Activated CD4-positive, alpha-beta T cell treated with anti-CD3 and anti-CD28 coated beads for 36 hours (primary cell): ENCODE results near the gene SLC16A12. TPM values are rescaled to one million over a fixed set of nuclear protein-coding genes. Genes with fewer than 3 reads are reported as not detected.

Experiments
- ATAC-seq: fragments of 200-7000 bp; cut with Tn5 transposase; one replicate; pipeline ENCODE4 v1.10.0; 2021; ENCODE audit warnings: mild to moderate bottlenecking, moderate library complexity
- CTCF ChIA-PET: fragments of 350-600 bp; sonication (Branson Sonifier 250); formaldehyde crosslinking; loops from one replicate; lab custom pipeline; 2021; ENCODE audit warnings: antibody characterized with exemption; lab: Charles Lee
- POLR2A ChIA-PET: fragments of 350-600 bp; sonication (Branson Sonifier 250); formaldehyde crosslinking; loops from one replicate; lab custom pipeline; 2021; ENCODE audit warnings: antibody characterized with exemption, inconsistent platforms; lab: Charles Lee
- DNase-seq: peaks from one replicate; pipeline ENCODE4 v3.0.0-alpha.2; 2020
- H3K27ac Mint-ChIP-seq: one replicate; pipeline ENCODE4 v1.8.0; 2021; ENCODE audit warnings: mixed read lengths
- H3K27me3 Mint-ChIP-seq: one replicate; pipeline ENCODE4 v1.8.0; 2021; ENCODE audit warnings: mixed read lengths
- H3K36me3 Mint-ChIP-seq: one replicate; pipeline ENCODE4 v1.8.0; 2021; ENCODE audit warnings: low read depth, mixed read lengths
- H3K4me1 Mint-ChIP-seq: one replicate; pipeline ENCODE4 v1.8.0; 2021; ENCODE audit warnings: mixed read lengths
- H3K4me3 Mint-ChIP-seq: one replicate; pipeline ENCODE4 v1.8.0; 2021; ENCODE audit warnings: mild to moderate bottlenecking, moderate library complexity, mixed read lengths
- H3K9me3 Mint-ChIP-seq: one replicate; pipeline ENCODE4 v1.8.0; 2021; ENCODE audit warnings: low read depth, mixed read lengths
- intact Hi-C, 2 experiments: fragments of 100-400 bp; cut with DNase I in 1 of 2; cut with micrococcal nuclease in 1 of 2; formaldehyde crosslinking; loops; one replicate each; pipeline versions ENCODE4 v1.14.2 to v1.15.1; 2022 to 2024; cut with DNase I, micrococcal nuclease
- total RNA-seq, 2 experiments: library from RNA; stranded (reverse); gene quantifications; one replicate each; pipeline ENCODE4 v1.2.3, GENCODE V29; 2021

SLC16A12 gene
- total RNA-seq, 2 experiments from 2014 or later = not detected

- POLR2A ChIA-PET = no interaction called here
- no peaks in the 10 kb centered on the region for H3K9me3 Mint-ChIP-seq
- H3K4me3 Mint-ChIP-seq = no peak overlapping the region
- no peaks in the 10 kb centered on the region for H3K4me1 Mint-ChIP-seq
- H3K27ac Mint-ChIP-seq = no peak overlapping the region
- CTCF ChIA-PET = no interaction called here
- intact Hi-C loops = no loop called here
- no peak for DNase-seq
- peaks cover 7% of the 10 kb centered on the region for H3K27me3 Mint-ChIP-seq
- H3K36me3 Mint-ChIP-seq = no peaks in the 10 kb centered on the region
- no peak for ATAC-seq
These were observed 11.1 kb downstream of the SLC16A12 start for GRCh38 chr10:89524279-89524678.

- no peak for DNase-seq
- intact Hi-C loops = no loop called here
- Mint-ChIP-seq H3K4me1 (no peaks in the 10 kb centered on the region), H3K27me3 (peaks cover 7% of the 10 kb centered on the region), H3K36me3 (no peaks in the 10 kb centered on the region), H3K27ac (no peak overlapping the region), H3K9me3 (no peaks in the 10 kb centered on the region), H3K4me3 (no peak overlapping the region)
- CTCF ChIA-PET = no interaction called here
- ATAC-seq = no peak
- POLR2A ChIA-PET = no interaction called here
These were observed 12.1 kb downstream of the SLC16A12 start for GRCh38 chr10:89523274-89523673.

GRCh38 chr10:89522463-89522862 lies 12.9 kb downstream of the SLC16A12 start:
- peaks cover 7% of the 10 kb centered on the region for H3K27me3 Mint-ChIP-seq
- CTCF ChIA-PET = no interaction called here
- no peak for ATAC-seq
- no peaks in the 10 kb centered on the region for H3K9me3 Mint-ChIP-seq
- no peak overlapping the region for H3K27ac Mint-ChIP-seq
- DNase-seq = no peak
- no peak overlapping the region for H3K4me3 Mint-ChIP-seq
- POLR2A ChIA-PET = no interaction called here
- H3K36me3 Mint-ChIP-seq = no peaks in the 10 kb centered on the region
- H3K4me1 Mint-ChIP-seq = no peaks in the 10 kb centered on the region
- intact Hi-C loops = no loop called here

GRCh38 chr10:89521368-89521767 lies 14.0 kb downstream of the SLC16A12 start:
- POLR2A ChIA-PET = no interaction called here

GRCh38 chr10:89520706-89521105 lies 14.7 kb downstream of the SLC16A12 start:
- no peaks in the 10 kb centered on the region for H3K4me1 Mint-ChIP-seq
- ATAC-seq (no peak), DNase-seq (no peak)
- no peak overlapping the region for H3K27ac Mint-ChIP-seq
- H3K4me3 Mint-ChIP-seq = no peak overlapping the region
- H3K36me3 Mint-ChIP-seq = no peaks in the 10 kb centered on the region
- ChIA-PET CTCF (interaction anchor here (1.0 kb wide), 1 partner anchor 13 kb away, joined by 3 read pairs; no protein-coding TSS in a partner anchor), POLR2A (no interaction called here)
- no peaks in the 10 kb centered on the region for H3K9me3 Mint-ChIP-seq
- H3K27me3 Mint-ChIP-seq = peaks cover 2% of the 10 kb centered on the region
- intact Hi-C loops = no loop called here

More at GRCh38 chr10:89521368-89521767, 14.0 kb downstream of the SLC16A12 start:
- Mint-ChIP-seq H3K9me3 (no peaks in the 10 kb centered on the region), H3K27ac (no peak overlapping the region), H3K4me3 (no peak overlapping the region), H3K4me1 (no peaks in the 10 kb centered on the region), H3K27me3 (peaks cover 5% of the 10 kb centered on the region), H3K36me3 (no peaks in the 10 kb centered on the region)
- intact Hi-C loops = no loop called here
- CTCF ChIA-PET = interaction anchor here (1.0 kb wide), 1 partner anchor 12 kb away, joined by 3 read pairs; no protein-coding TSS in a partner anchor
- no peak for ATAC-seq
- no peak for DNase-seq

- Mint-ChIP-seq H3K9me3 (no peaks in the 10 kb centered on the region), H3K27me3 (no peaks in the 10 kb centered on the region), H3K4me1 (peaks cover 2% of the 10 kb centered on the region), H3K4me3 (no peak overlapping the region), H3K27ac (no peak overlapping the region), H3K36me3 (no peaks in the 10 kb centered on the region)
- intact Hi-C loops = no loop called here
- ChIA-PET POLR2A (no interaction called here), CTCF (interaction anchor here (0.6 kb wide), 1 partner anchor 24 kb away, joined by 3 read pairs; no protein-coding TSS in a partner anchor)
- no peak for DNase-seq
- no peak for ATAC-seq
These were observed 16.2 kb downstream of the SLC16A12 start for GRCh38 chr10:89518876-89519842.

GRCh38 chr10:89518108-89518507 lies 17.3 kb downstream of the SLC16A12 start:
- no peak overlapping the region for H3K27ac Mint-ChIP-seq
- DNase-seq (no peak), ATAC-seq (no peak)
- ChIA-PET CTCF (interaction anchor here (0.6 kb wide), 1 partner anchor 23 kb away, joined by 3 read pairs; no protein-coding TSS in a partner anchor), POLR2A (no interaction called here)
- H3K27me3 Mint-ChIP-seq = no peaks in the 10 kb centered on the region
- H3K9me3 Mint-ChIP-seq = no peaks in the 10 kb centered on the region
- H3K36me3 Mint-ChIP-seq = no peaks in the 10 kb centered on the region
- H3K4me3 Mint-ChIP-seq = no peak overlapping the region
- intact Hi-C loops = no loop called here
- H3K4me1 Mint-ChIP-seq = peaks cover 2% of the 10 kb centered on the region

- ATAC-seq = no peak
- intact Hi-C loops = no loop called here
- peaks cover 2% of the 10 kb centered on the region for H3K4me1 Mint-ChIP-seq
- H3K9me3 Mint-ChIP-seq = no peaks in the 10 kb centered on the region
- DNase-seq = no peak
- H3K27ac Mint-ChIP-seq = no peak overlapping the region
- H3K27me3 Mint-ChIP-seq = no peaks in the 10 kb centered on the region
- CTCF ChIA-PET = no interaction called here
- H3K36me3 Mint-ChIP-seq = no peaks in the 10 kb centered on the region
- POLR2A ChIA-PET = no interaction called here
- H3K4me3 Mint-ChIP-seq = no peak overlapping the region
These were observed 19.1 kb downstream of the SLC16A12 start for GRCh38 chr10:89516149-89516832.

- peaks cover 2% of the 10 kb centered on the region for H3K4me1 Mint-ChIP-seq
- ChIA-PET POLR2A (no interaction called here), CTCF (no interaction called here)
- no peaks in the 10 kb centered on the region for H3K36me3 Mint-ChIP-seq
- no peak overlapping the region for H3K4me3 Mint-ChIP-seq
- ATAC-seq (no peak), DNase-seq (no peak)
- no peaks in the 10 kb centered on the region for H3K9me3 Mint-ChIP-seq
- no peaks in the 10 kb centered on the region for H3K27me3 Mint-ChIP-seq
- H3K27ac Mint-ChIP-seq = no peak overlapping the region
- intact Hi-C loops = no loop called here
These were observed 20.2 kb downstream of the SLC16A12 start for GRCh38 chr10:89515031-89515841.

GRCh38 chr10:89513206-89513605 lies 22.2 kb downstream of the SLC16A12 start:
- Mint-ChIP-seq H3K4me3 (no peak overlapping the region), H3K36me3 (no peaks in the 10 kb centered on the region), H3K27ac (no peak overlapping the region), H3K9me3 (no peaks in the 10 kb centered on the region), H3K27me3 (no peaks in the 10 kb centered on the region), H3K4me1 (peaks cover 2% of the 10 kb centered on the region)
- ChIA-PET CTCF (no interaction called here), POLR2A (no interaction called here)
- DNase-seq (no peak), ATAC-seq (no peak)
- intact Hi-C loops = no loop called here

GRCh38 chr10:89505640-89506275 lies 29.6 kb downstream of the SLC16A12 start:
- no peaks in the 10 kb centered on the region for H3K9me3 Mint-ChIP-seq
- H3K4me1 Mint-ChIP-seq = peaks cover 11% of the 10 kb centered on the region
- ATAC-seq = no peak
- ChIA-PET CTCF (no interaction called here), POLR2A (no interaction called here)
- no peak for DNase-seq
- intact Hi-C loops = no loop called here
- no peak overlapping the region for H3K27ac Mint-ChIP-seq
- H3K36me3 Mint-ChIP-seq = no peaks in the 10 kb centered on the region
- H3K4me3 Mint-ChIP-seq = no peak overlapping the region
- H3K27me3 Mint-ChIP-seq = peaks cover 2% of the 10 kb centered on the region
